ENCODE results near the gene DIRAS1. TPM values are rescaled to one million over a fixed set of nuclear protein-coding genes. Genes with fewer than 3 reads are reported as not detected.
A peak's percentile ranks its signal among the peaks of the same experiment; 100 is the strongest.

The DIRAS1 gene
- total and polyA plus RNA-seq, 2 experiments from 2014 or later = 2.6 to 4.9 TPM

DNA sequence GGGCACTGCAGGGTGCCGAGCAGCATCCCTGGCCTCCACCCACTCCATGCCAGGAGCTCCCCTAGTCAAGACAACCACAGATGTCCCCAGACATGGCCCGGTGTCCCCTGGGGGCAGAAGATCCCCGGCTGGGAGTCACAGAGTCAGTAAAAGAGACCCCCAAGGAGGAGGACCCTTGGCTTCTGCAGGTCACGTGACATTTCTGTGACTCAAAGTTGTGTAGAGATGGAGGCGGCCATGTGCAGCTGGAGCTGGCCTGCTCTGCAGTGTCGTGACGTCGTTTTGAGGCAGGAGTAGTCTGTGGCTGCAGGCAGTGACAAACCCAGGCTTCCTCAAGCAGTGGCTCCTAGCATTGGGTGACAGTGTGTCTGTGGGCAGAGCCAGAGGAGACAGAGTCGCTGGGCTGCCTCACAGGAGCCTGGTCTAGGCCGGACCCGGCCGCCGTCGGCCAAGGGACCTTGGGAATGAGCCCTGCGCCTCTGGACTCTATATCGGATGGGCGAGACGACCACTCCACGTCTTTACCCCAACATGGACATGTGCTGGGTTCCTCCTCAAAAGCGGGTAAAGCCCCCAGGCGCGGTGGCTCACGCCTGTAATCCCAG, 7.7 kb upstream of the DIRAS1 start:
- no peaks in the 10 kb centered on the region for H3K9me2 ChIP-seq (ENCODE audit: insufficient read depth)
- no peak for DNase-seq
- no peaks in the 10 kb centered on the region for H4K20me1 ChIP-seq (ENCODE audit: insufficient read depth)
- no peaks in the 10 kb centered on the region for H3K4me1 ChIP-seq (ENCODE audit: insufficient read depth)
- H3K27ac ChIP-seq = no peak overlapping the region
- no peak for TF ChIP-seq EZH2 (IDR thresholded peaks at IDR 0.05; ENCODE audit: insufficient read depth, poor library complexity, severe bottlenecking)
- 75 to 77% methylated on average over 23 of the region's 23 CpGs for whole genome bisulfite sequencing, 2 experiments (ENCODE audit: low coverage in 1 of 2, low lambda C conversion rate in 2 of 2, missing lambda C conversion rate in 2 of 2)
- H3K79me2 ChIP-seq (ENCODE audit: insufficient read depth) = no peaks in the 10 kb centered on the region
- no peak overlapping the region for H3K9ac ChIP-seq
- in situ Hi-C loops (cut with MboI) = no loop called here
- H3K4me3 ChIP-seq = no peak overlapping the region
- no peaks in the 10 kb centered on the region for H3K9me3 ChIP-seq (ENCODE audit: low read depth)
- no peaks in the 10 kb centered on the region for H3K27me3 ChIP-seq (replicated peaks; ENCODE audit: insufficient read depth)
- no peaks in the 10 kb centered on the region for H3F3A ChIP-seq (ENCODE audit: insufficient read depth)
- H3K36me3 ChIP-seq (ENCODE audit: low read depth) = no peaks in the 10 kb centered on the region
- no peak overlapping the region for H3K4me2 ChIP-seq (ENCODE audit: unreplicated experiment)
- H2AFZ ChIP-seq = no peak overlapping the region

- Histone ChIP-seq H2AFZ (no peak overlapping the region), H3F3A (ENCODE audit: insufficient read depth) (no peaks in the 10 kb centered on the region), H3K27ac (no peak overlapping the region), H3K9me2 (ENCODE audit: insufficient read depth) (no peaks in the 10 kb centered on the region), H3K27me3 (replicated peaks; ENCODE audit: insufficient read depth) (no peaks in the 10 kb centered on the region), H3K4me1 (ENCODE audit: insufficient read depth) (peaks cover 9% of the 10 kb centered on the region; the same call in 1 of the 2 replicates), H3K9me3 (ENCODE audit: low read depth) (no peaks in the 10 kb centered on the region), H3K79me2 (ENCODE audit: insufficient read depth) (no peaks in the 10 kb centered on the region), H4K20me1 (ENCODE audit: insufficient read depth) (no peaks in the 10 kb centered on the region), H3K4me3 (no peak overlapping the region), H3K4me2 (ENCODE audit: unreplicated experiment) (no peak overlapping the region), H3K9ac (no peak overlapping the region), H3K36me3 (ENCODE audit: low read depth) (no peaks in the 10 kb centered on the region)
- in situ Hi-C loops (cut with MboI) = no loop called here
- WGBS, 2 experiments (ENCODE audit: low coverage in 1 of 2, low lambda C conversion rate in 2 of 2, missing lambda C conversion rate in 2 of 2) = 28 to 32% methylated on average over 16 of the region's 16 CpGs
- TF ChIP-seq EZH2 (IDR thresholded peaks at IDR 0.05; ENCODE audit: insufficient read depth, poor library complexity, severe bottlenecking) = no peak
- peak; percentile 74 for DNase-seq
Observed at GRCh38 chr19:2727640-2727944, 6.4 kb upstream of the DIRAS1 start.

DNA sequence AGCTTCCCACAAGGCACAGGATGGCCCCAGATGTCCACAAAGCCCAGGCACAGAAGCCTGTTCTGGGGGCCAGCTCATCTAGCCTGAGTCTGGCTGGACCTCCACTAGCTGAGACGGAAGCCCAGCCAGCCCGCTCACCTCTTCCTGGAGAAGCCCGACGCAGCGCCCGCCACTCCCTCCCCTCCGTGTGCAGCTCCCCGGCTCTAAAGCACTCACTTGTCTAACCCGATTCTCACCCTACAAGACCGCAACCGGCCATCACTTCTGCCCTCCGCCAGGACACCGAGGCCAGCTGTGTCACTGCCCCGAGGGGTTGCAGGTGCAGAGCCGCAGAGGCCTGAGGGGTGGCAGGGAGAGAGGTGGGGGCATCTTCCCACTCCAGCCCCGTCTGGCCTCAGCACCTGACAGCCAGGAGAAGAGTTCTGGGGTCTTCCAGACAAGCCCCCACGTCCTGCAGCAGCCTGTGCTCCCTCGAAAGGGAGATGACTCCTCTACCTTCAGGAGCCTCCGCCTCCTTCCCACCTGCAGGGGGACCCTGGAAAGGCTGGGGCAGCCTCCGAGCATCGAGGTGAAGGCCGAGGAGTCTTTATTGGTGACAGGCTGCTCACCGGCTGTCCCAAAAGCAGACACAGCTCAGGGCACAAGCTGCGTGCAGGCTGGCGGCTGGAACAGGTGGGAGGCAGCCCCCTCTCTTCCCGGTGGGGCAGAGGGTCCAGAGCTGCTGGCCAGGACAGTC, 5.9 kb upstream of the DIRAS1 start:
- H3K9me3 ChIP-seq (ENCODE audit: low read depth) = no peaks in the 10 kb centered on the region
- no peaks in the 10 kb centered on the region for H3F3A ChIP-seq (ENCODE audit: insufficient read depth)
- H4K20me1 ChIP-seq (ENCODE audit: insufficient read depth) = no peaks in the 10 kb centered on the region
- no peaks in the 10 kb centered on the region for H3K79me2 ChIP-seq (ENCODE audit: insufficient read depth)
- WGBS, 2 experiments (ENCODE audit: low coverage in 1 of 2, low lambda C conversion rate in 2 of 2, missing lambda C conversion rate in 2 of 2) = 14 to 17% methylated on average over 24 to 26 of the region's 26 CpGs
- TF ChIP-seq EZH2 (IDR thresholded peaks at IDR 0.05; ENCODE audit: insufficient read depth, poor library complexity, severe bottlenecking) (no peak), EZH2phosphoT487 (IDR thresholded peaks at IDR 0.05; ENCODE audit: insufficient read depth, low read depth) (no peak)
- H3K9me2 ChIP-seq (ENCODE audit: insufficient read depth) = no peaks in the 10 kb centered on the region
- H3K27ac ChIP-seq = no peak overlapping the region
- in situ Hi-C loops (cut with MboI) = no loop called here
- H2AFZ ChIP-seq = no peak overlapping the region
- no peak overlapping the region for H3K9ac ChIP-seq
- peak; percentile 22 for DNase-seq
- no peaks in the 10 kb centered on the region for H3K36me3 ChIP-seq (ENCODE audit: low read depth)
- no peaks in the 10 kb centered on the region for H3K27me3 ChIP-seq (replicated peaks; ENCODE audit: insufficient read depth)
- peaks cover 11% of the 10 kb centered on the region; the same call in 1 of the 2 replicates for H3K4me1 ChIP-seq (ENCODE audit: insufficient read depth)
- no peak overlapping the region for H3K4me2 ChIP-seq (ENCODE audit: unreplicated experiment)
- no peak overlapping the region for H3K4me3 ChIP-seq

GRCh38 chr19:2726160-2726855, 5.1 kb upstream of the DIRAS1 start:
- no peak overlapping the region for H3K27ac ChIP-seq
- no peaks in the 10 kb centered on the region for H3K9me3 ChIP-seq (ENCODE audit: low read depth)
- TF ChIP-seq EZH2 (IDR thresholded peaks at IDR 0.05; ENCODE audit: insufficient read depth, poor library complexity, severe bottlenecking) (no peak), EZH2phosphoT487 (IDR thresholded peaks at IDR 0.05; ENCODE audit: insufficient read depth, low read depth) (no peak)
- 71 to 80% methylated on average over 13 to 15 of the region's 15 CpGs for WGBS, 2 experiments (ENCODE audit: low coverage in 1 of 2, low lambda C conversion rate in 2 of 2, missing lambda C conversion rate in 2 of 2)
- no peak for DNase-seq
- H3K9me2 ChIP-seq (ENCODE audit: insufficient read depth) = no peaks in the 10 kb centered on the region
- H3K4me1 ChIP-seq (ENCODE audit: insufficient read depth) = peaks cover 11% of the 10 kb centered on the region; the same call in 1 of the 2 replicates
- in situ Hi-C loops (cut with MboI) = no loop called here
- no peak overlapping the region for H3K4me2 ChIP-seq (ENCODE audit: unreplicated experiment)
- H3K4me3 ChIP-seq = no peak overlapping the region
- H3K79me2 ChIP-seq (ENCODE audit: insufficient read depth) = no peaks in the 10 kb centered on the region
- no peak overlapping the region for H2AFZ ChIP-seq
- no peaks in the 10 kb centered on the region for H3F3A ChIP-seq (ENCODE audit: insufficient read depth)
- no peaks in the 10 kb centered on the region for H4K20me1 ChIP-seq (ENCODE audit: insufficient read depth)
- no peak overlapping the region for H3K9ac ChIP-seq
- no peaks in the 10 kb centered on the region for H3K36me3 ChIP-seq (ENCODE audit: low read depth)
- no peaks in the 10 kb centered on the region for H3K27me3 ChIP-seq (replicated peaks; ENCODE audit: insufficient read depth)
